B cell (primary cell): ENCODE data around the gene HIGD1C.

Experiments
- CTCF ChIP-seq: fragments of 200-600 bp; IDR thresholded peaks from one replicate; pipeline ENCODE4 v1.8.0; 2022; ENCODE audit warnings: antibody characterized with exemption, mild to moderate bottlenecking
- EZH2 ChIP-seq: IDR thresholded peaks from 2 replicates; pipeline ENCODE4 v1.6.1; 2012; ENCODE audit warnings: borderline replicate concordance, low read depth, mild to moderate bottlenecking, moderate library complexity, low read length; ENCODE audit not compliant: insufficient read depth, poor library complexity, severe bottlenecking

- TF ChIP-seq CTCF = no peak
- no peak for TF ChIP-seq EZH2
These were observed 27.2 kb downstream of the HIGD1C start for GRCh38 chr12:50979369-50980052.
